BJ (cell line): Measurements from ENCODE around the gene GAS2L1. TPM values are rescaled to one million over a fixed set of nuclear protein-coding genes. Genes with fewer than 3 reads are reported as not detected.

Source experiments
- CTCF ChIA-PET: fragments of 350-600 bp; formaldehyde crosslinking; extraction: SDS; loops from one replicate; lab custom pipeline; 2021; ENCODE audit warnings: antibody characterized with exemption, inconsistent platforms; lab: Yijun Ruan, JAX
- POLR2A ChIA-PET: fragments of 300-600 bp; sonication (Branson Sonifier 250); formaldehyde crosslinking; extraction: SDS; loops from one replicate; lab custom pipeline; 2021; ENCODE audit warnings: antibody characterized with exemption; lab: Charles Lee
- DNase-seq: peaks from one replicate; pipeline ENCODE4 v3.0.0-alpha.2; 2011; ENCODE audit warnings: low read depth
- H3K27me3 ChIP-seq: 2 replicates; pipeline ENCODE4 v1.6.0; 2011; ENCODE audit warnings: low read length; ENCODE audit not compliant: control insufficient read depth, insufficient read depth
- H3K36me3 ChIP-seq: 2 replicates; pipeline ENCODE4 v1.5.1; 2011; ENCODE audit warnings: low read length; ENCODE audit not compliant: control insufficient read depth, insufficient read depth
- H3K4me3 ChIP-seq: 2 replicates; pipeline ENCODE4 v1.5.1; 2011; ENCODE audit warnings: low read depth, mild to moderate bottlenecking, control low read depth, low read length
- CTCF ChIP-seq: IDR thresholded peaks from 2 replicates; pipeline ENCODE4 v1.5.1; 2011; ENCODE audit warnings: low read depth, mild to moderate bottlenecking, control low read depth, inconsistent platforms, low read length, moderate library complexity; ENCODE audit not compliant: insufficient read depth
- polyA plus RNA-seq: library from polyadenylated mRNA; depleted of rRNA; stranded (reverse); fragments of >200 nt; gene quantifications from 2 replicates; pipeline ENCODE4 v1.2.3, GENCODE V29; 2011

GAS2L1 gene
- polyA plus RNA-seq, 1 experiment, result 17.0 TPM

GRCh38 chr22:29266564-29267461, 39.6 kb upstream of the GAS2L1 start:
- peak overlapping the region; percentile 88 for H3K4me3 ChIP-seq
- no peak for TF ChIP-seq CTCF
- H3K27me3 ChIP-seq, result no peaks in the 10 kb centered on the region
- DNase-seq, result no peak
- peaks cover 10% of the 10 kb centered on the region for H3K36me3 ChIP-seq
- POLR2A ChIA-PET, result no interaction called here
- CTCF ChIA-PET, result interaction anchor here (1.0 to 2.2 kb wide), 2 partner anchors 21 to 62 kb away, joined by 3 to 8 read pairs; no protein-coding TSS in a partner anchor

GRCh38 chr22:29267462-29267857, 39.0 kb upstream of the GAS2L1 start:
- peak overlapping the region; percentile 88 for H3K4me3 ChIP-seq
- CTCF ChIA-PET, result interaction anchor here (2.2 kb wide), 1 partner anchor 22 kb away, joined by 8 read pairs; no protein-coding TSS in a partner anchor
- no peaks in the 10 kb centered on the region for H3K27me3 ChIP-seq
- no peak for DNase-seq
- no peak for TF ChIP-seq CTCF
- peaks cover 10% of the 10 kb centered on the region for H3K36me3 ChIP-seq
- POLR2A ChIA-PET, result no interaction called here

- DNase-seq, result no peak
- H3K27me3 ChIP-seq, result no peaks in the 10 kb centered on the region
- peak within 1 kb of the TSS; percentile 88 for H3K4me3 ChIP-seq
- H3K36me3 ChIP-seq, result peaks cover 10% of the 10 kb centered on the region
- ChIA-PET CTCF (interaction anchor here (2.2 kb wide), 1 partner anchor 22 kb away, joined by 8 read pairs; no protein-coding TSS in a partner anchor), POLR2A (no interaction called here)
- no peak for TF ChIP-seq CTCF
Observed at GRCh38 chr22:29267858-29268510, 38.5 kb upstream of the GAS2L1 start, which contains the start of the genes EWSR1 and RHBDD3. EWSR1 (plus strand) TSS chr22:29268268; CDS start chr22:29268337, 69 bp downstream. RHBDD3 (minus strand) TSS chr22:29267981; CDS start chr22:29265626, 2,355 bp downstream.

GRCh38 chr22:29268511-29269229, 37.8 kb upstream of the GAS2L1 start:
- ChIA-PET POLR2A (no interaction called here), CTCF (interaction anchor here (2.2 kb wide), 1 partner anchor 23 kb away, joined by 8 read pairs; no protein-coding TSS in a partner anchor)
- Histone ChIP-seq H3K4me3 (peak overlapping the region; percentile 88), H3K36me3 (peaks cover 12% of the 10 kb centered on the region), H3K27me3 (no peaks in the 10 kb centered on the region)
- no peak for DNase-seq
- TF ChIP-seq CTCF, result no peak
